ENCODE data around the gene KNG1.

Gene KNG1

DNA sequence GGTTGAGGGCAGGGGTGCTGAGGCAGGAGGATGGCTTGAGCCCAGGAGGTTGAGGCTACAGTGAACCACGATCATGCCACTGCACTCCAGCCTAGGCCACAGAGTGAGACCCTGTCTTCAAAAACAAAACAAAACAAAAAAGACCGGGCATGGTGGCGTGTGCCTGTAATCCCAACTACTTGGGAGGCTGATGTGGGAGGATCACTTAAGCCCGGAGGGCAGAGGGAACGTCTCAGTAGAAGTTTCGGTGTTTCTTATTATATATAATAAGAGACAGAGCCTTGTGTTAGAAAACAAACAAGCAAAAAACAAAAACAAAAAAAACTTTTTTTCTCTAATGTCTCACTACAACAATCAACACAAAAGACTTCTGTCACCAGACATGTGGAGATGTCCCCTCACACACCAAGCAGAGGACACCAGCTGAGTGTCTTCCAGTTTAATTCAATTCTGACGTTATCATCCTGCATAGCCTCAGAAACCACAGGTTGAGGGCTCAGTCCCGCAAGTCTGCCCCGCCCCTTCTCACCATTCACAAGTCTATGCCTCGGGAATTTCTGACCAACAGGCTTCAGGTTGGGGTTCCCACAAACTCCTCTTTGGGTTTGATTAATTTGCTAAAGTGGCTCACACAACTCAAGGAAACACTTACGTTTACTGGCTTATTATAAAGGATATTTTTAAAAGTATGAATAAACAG is 42.2 kb downstream of the KNG1 start:
- DNase-seq (ENCODE audit: insufficient read length, low spot score): no peak
- FAIRE-seq: no peak
- TF ChIP-seq SPI1 (IDR thresholded peaks at IDR 0.05; ENCODE audit: low read depth, low read length) (no peak), TAF1 (IDR thresholded peaks at IDR 0.05; ENCODE audit: low read depth, low read length) (no peak), POLR2AphosphoS5 (IDR thresholded peaks at IDR 0.05; ENCODE audit: low read depth, low read length) (no peak), PAX5 (IDR thresholded peaks at IDR 0.05; ENCODE audit: insufficient read depth, low read length, severe bottlenecking) (no peak), POLR2A (IDR thresholded peaks at IDR 0.05; ENCODE audit: low read depth, low read length) (no peak), POU2F2 (IDR thresholded peaks at IDR 0.05; ENCODE audit: low read depth, low read length) (no peak)

DNA sequence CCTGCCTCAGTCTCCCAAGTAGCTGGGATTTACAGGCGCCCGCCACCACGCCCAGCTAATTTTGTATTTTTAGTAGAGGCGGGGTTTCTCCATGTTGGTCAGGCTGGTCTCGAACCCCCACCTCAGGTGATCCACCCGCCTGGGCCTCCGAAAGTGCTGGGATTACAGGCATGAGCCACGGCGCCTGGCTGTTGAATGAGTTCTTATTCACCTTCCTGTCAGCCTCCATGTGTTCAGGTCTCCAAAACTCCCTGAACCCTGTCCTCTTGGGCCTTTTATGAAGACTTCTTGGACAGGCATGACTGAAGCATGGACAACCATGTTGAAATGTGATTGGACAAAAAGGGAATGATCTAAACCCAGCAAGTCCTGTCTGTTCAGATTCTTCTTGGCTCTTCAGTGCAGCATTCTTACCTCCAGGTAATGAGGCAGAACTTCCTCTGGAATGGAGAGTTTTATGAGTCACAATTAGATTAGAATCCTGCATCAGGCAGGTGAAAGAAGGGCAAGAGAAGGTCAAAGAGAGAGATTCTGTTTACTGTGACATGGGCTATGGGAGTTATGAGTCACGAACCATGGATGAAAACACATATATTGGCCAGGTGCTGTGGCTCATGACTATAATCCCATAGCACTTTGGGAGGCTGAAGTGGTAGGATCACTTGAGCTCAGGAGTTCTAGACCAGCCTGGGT is 43.1 kb downstream of the KNG1 start:
- DNase-seq (ENCODE audit: insufficient read length, low spot score): no peak
- FAIRE-seq: no peak
- TF ChIP-seq POLR2A (IDR thresholded peaks at IDR 0.05; ENCODE audit: low read depth, low read length) (no peak), PAX5 (IDR thresholded peaks at IDR 0.05; ENCODE audit: insufficient read depth, low read length, severe bottlenecking) (no peak), POU2F2 (IDR thresholded peaks at IDR 0.05; ENCODE audit: low read depth, low read length) (no peak), POLR2AphosphoS5 (IDR thresholded peaks at IDR 0.05; ENCODE audit: low read depth, low read length) (no peak), TAF1 (IDR thresholded peaks at IDR 0.05; ENCODE audit: low read depth, low read length) (no peak), SPI1 (IDR thresholded peaks at IDR 0.05; ENCODE audit: low read depth, low read length) (no peak)

DNA sequence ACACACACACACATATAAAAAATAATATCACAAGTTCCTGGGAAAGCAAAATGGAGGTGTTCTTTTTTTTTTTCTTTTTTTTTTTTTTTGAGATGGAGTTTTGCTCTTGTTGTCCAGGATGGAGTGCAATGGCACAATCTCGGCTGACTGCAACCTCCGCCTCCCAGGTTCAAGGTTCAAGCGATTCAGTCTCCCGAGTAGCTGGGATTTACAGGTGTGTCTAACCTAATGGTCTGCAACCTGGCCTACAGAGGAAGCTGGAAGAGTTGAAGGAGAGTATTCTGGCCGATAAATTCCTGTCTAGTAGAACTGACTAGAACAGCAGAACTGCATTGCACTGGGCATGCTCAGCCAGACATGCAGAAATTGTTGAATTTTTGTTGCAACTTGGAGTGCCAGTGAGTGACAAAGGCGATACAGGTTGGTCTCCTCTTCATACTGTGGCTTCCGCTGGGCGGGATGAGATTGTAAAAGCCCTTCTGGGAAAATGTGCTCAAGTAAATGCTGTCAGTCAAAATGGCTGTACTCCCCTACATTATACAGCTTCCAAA is 43.8 kb downstream of the KNG1 start:
- DNase-seq (ENCODE audit: insufficient read length, low spot score) (no peak), FAIRE-seq (no peak)
- no peak for TF ChIP-seq POLR2A (IDR thresholded peaks at IDR 0.05; ENCODE audit: low read depth, low read length)

DNA sequence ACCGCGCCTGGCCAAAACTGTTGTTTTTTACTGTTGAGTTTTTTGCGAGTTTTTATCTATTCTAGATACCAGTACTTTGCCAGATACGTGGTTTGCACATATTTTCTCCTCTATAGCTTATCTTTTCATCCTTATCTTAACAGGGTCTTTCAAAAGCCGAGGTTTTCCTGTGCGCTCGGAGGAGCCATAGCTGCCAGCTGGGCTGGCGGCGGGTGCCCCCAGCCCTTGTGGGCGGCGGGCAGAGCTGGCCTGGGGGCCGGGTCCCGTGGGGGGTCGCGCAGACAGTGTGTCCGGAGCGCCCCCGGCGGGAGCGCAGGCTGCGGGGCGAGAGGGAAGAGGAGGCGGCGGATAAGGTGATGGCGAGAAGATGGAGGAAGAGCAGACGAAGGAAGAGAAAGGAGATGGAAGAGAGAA is 55.1 kb downstream of the KNG1 start:
- DNase-seq (ENCODE audit: insufficient read length, low spot score): no peak
- FAIRE-seq: no peak
- no peak for TF ChIP-seq POU2F2 (IDR thresholded peaks at IDR 0.05; ENCODE audit: low read depth, low read length)
- no peak for TF ChIP-seq TAF1 (IDR thresholded peaks at IDR 0.05; ENCODE audit: low read depth, low read length)
- no peak for TF ChIP-seq POLR2A (IDR thresholded peaks at IDR 0.05; ENCODE audit: low read depth, low read length)
- no peak for TF ChIP-seq POLR2AphosphoS5 (IDR thresholded peaks at IDR 0.05; ENCODE audit: low read depth, low read length)
- no peak for TF ChIP-seq PAX5 (IDR thresholded peaks at IDR 0.05; ENCODE audit: insufficient read depth, low read length, severe bottlenecking)
- TF ChIP-seq SPI1 (IDR thresholded peaks at IDR 0.05; ENCODE audit: low read depth, low read length): no peak

DNA sequence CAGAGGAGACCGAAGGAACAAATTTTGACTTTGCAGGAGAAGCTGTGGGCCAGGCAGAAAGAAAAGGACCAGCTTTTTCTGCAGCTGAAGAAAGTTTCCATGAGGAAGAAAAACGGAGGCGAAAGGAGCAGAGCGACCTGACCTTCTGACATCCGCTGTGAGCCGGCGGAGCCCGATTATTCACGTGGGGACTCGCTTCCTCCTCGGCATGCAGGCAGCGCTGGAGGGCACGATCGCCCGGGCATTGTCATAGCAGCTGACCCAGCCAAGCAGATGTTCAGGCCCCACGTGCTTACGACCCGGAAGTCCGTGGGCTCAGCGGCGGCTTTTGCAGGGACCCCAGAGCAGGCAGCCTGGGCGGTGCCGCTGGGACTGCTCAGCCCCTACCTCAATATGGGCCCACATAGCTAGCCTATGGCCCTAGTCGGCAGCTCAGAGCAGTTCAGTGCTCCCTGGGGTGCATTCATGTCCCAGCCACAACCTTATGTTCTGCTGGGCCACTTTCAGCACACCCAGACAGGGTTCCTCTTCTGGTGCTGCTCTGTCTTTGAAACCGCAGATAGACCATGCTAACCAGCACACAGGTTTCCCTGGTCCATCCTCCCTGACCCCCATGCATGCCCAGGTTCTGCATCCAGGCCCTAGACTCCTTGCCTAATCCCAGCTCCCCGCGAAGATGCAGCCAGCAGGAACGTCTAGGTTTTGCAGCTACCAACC is 55.7 kb downstream of the KNG1 start:
- FAIRE-seq (peak; percentile 95), DNase-seq (ENCODE audit: insufficient read length, low spot score) (peak; percentile 76)
- TF ChIP-seq SPI1 (IDR thresholded peaks at IDR 0.05; ENCODE audit: low read depth, low read length) (peak; percentile 42), POLR2AphosphoS5 (IDR thresholded peaks at IDR 0.05; ENCODE audit: low read depth, low read length) (peak; percentile 50; the same call in 1 of the 2 replicates), TAF1 (IDR thresholded peaks at IDR 0.05; ENCODE audit: low read depth, low read length) (peak; percentile 69), POU2F2 (IDR thresholded peaks at IDR 0.05; ENCODE audit: low read depth, low read length) (peak; percentile 49), POLR2A (IDR thresholded peaks at IDR 0.05; ENCODE audit: low read depth, low read length) (peak; percentile 78), PAX5 (IDR thresholded peaks at IDR 0.05; ENCODE audit: insufficient read depth, low read length, severe bottlenecking) (no peak)

DNA sequence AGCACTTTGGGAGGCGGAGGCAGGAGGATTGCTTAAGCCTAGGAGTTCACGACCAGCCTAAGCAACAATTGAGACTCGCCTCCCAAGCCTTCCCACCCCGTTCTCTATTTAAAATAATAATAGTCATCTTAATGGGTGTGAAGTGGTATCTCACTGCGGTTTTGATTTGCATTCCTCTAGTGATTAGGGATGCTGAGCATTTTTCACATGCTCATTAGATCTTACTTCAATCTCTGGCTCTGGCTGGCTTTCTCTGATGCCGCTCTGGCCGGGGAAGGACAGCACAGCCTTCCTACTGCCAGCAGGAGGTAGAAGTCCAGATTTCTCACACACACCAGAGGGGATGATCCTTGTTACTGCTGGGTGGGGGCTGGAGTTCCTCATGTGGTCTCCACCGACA is 58.8 kb downstream of the KNG1 start:
- no peak for FAIRE-seq

DNA sequence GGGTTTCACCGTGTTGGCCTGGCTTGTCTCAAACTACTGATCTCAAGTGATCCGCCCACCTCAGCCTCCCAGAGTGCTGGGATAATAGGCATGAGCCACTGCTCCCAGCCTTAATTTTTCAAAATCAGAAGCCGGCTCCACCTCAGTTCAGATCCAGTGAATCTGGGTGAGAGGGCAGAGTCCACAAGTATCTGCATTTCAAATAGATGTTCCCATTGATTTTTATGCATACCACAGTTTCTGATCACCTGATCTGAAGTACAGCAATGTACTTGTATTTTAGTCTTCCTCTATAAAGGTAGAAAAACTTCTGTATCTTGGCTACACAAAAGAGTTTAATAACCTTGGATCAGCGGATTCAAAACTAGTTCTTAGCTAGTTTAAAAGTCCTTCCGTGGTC is 62.0 kb downstream of the KNG1 start:
- FAIRE-seq: no peak
- no peak for TF ChIP-seq PAX5 (IDR thresholded peaks at IDR 0.05; ENCODE audit: insufficient read depth, low read length, severe bottlenecking)
- no peak for TF ChIP-seq POU2F2 (IDR thresholded peaks at IDR 0.05; ENCODE audit: low read depth, low read length)
- no peak for TF ChIP-seq POLR2A (IDR thresholded peaks at IDR 0.05; ENCODE audit: low read depth, low read length)
- no peak for TF ChIP-seq SPI1 (IDR thresholded peaks at IDR 0.05; ENCODE audit: low read depth, low read length)
- TF ChIP-seq POLR2AphosphoS5 (IDR thresholded peaks at IDR 0.05; ENCODE audit: low read depth, low read length): no peak
- TF ChIP-seq TAF1 (IDR thresholded peaks at IDR 0.05; ENCODE audit: low read depth, low read length): no peak
- DNase-seq (ENCODE audit: insufficient read length, low spot score): no peak

More for the DNA sequence above, 58.8 kb downstream of the KNG1 start:
- no peak for TF ChIP-seq POLR2AphosphoS5 (IDR thresholded peaks at IDR 0.05; ENCODE audit: low read depth, low read length)
- no peak for TF ChIP-seq TAF1 (IDR thresholded peaks at IDR 0.05; ENCODE audit: low read depth, low read length)
- TF ChIP-seq POLR2A (IDR thresholded peaks at IDR 0.05; ENCODE audit: low read depth, low read length): no peak
- no peak for TF ChIP-seq POU2F2 (IDR thresholded peaks at IDR 0.05; ENCODE audit: low read depth, low read length)
- no peak for DNase-seq (ENCODE audit: insufficient read length, low spot score)

DNA sequence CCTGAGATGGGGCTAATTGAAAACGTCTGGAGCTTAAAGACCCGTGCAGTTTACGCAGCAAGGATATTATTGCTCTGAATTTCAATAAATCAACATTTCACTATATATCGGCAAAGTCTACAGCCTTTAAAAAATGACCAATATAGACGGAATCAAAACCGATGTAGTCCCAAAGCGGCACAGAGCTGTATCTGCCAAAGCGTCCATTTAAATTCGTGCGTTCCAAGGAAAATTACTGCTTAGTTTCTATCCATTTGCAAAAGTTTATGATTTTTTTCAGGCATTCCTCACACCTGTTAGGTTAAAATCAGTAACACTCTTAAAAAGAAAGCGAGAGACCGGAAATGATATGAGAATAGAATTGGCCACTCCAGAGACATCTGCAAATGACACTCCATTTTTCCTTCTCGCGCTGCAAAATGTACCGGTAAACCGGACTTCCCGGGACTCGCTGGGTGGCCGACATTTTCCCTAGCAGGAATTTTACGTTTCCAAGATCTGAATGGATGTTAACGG is 65.4 kb downstream of the KNG1 start:
- no peak for TF ChIP-seq PAX5 (IDR thresholded peaks at IDR 0.05; ENCODE audit: insufficient read depth, low read length, severe bottlenecking)
- no peak for TF ChIP-seq TAF1 (IDR thresholded peaks at IDR 0.05; ENCODE audit: low read depth, low read length)
- TF ChIP-seq POLR2A (IDR thresholded peaks at IDR 0.05; ENCODE audit: low read depth, low read length): no peak
- TF ChIP-seq SPI1 (IDR thresholded peaks at IDR 0.05; ENCODE audit: low read depth, low read length): no peak
- TF ChIP-seq POU2F2 (IDR thresholded peaks at IDR 0.05; ENCODE audit: low read depth, low read length): no peak
- TF ChIP-seq POLR2AphosphoS5 (IDR thresholded peaks at IDR 0.05; ENCODE audit: low read depth, low read length): no peak
- FAIRE-seq: peak; percentile 13
- no peak for DNase-seq (ENCODE audit: insufficient read length, low spot score)
